Prostate gland (tissue), 2 donors: ENCODE results near the gene GLRX. TPM values are rescaled to one million over a fixed set of nuclear protein-coding genes. Genes with fewer than 3 reads are reported as not detected.
A peak's percentile ranks its signal among the peaks of the same experiment; 100 is the strongest.
"Not testable (repeated sequence)": the region's sequence is repeated elsewhere in the genome, so short reads cannot be mapped to it uniquely, and the experiment has no call there.

Experiments
- DNase-seq: peaks from one replicate; pipeline ENCODE4 v3.0.0-alpha.2; 2019; ENCODE audit warnings: low spot score
- H3K27ac ChIP-seq, 2 donors: fragments of 200-600 bp; sonication (generic); 2 replicates each; pipeline ENCODE4 v1.5.1; 2017 to 2019
- H3K27me3 ChIP-seq: fragments of 200-600 bp; sonication (generic); replicated peaks from 2 replicates; pipeline ENCODE4 v1.5.1; 2019; ENCODE audit not compliant: insufficient read depth
- H3K36me3 ChIP-seq, 2 donors: fragments of 200-600 bp; sonication (generic); 1 replicate in 1 of 2; 2 replicates in 1 of 2; pipeline versions ENCODE4 v1.5.1 to v1.8.1; 2017 to 2019
- H3K4me1 ChIP-seq: fragments of 200-600 bp; sonication (generic); replicated peaks from 2 replicates; pipeline ENCODE4 v1.5.1; 2019
- H3K4me3 ChIP-seq, 2 donors: fragments of 200-600 bp; sonication (generic); 2 replicates each; pipeline ENCODE4 v1.5.1; 2017 to 2019
- H3K9me3 ChIP-seq: fragments of 200-600 bp; sonication (generic); 2 replicates; pipeline ENCODE4 v1.5.1; 2017
- CTCF ChIP-seq, 4 experiments: fragments of 200-600 bp in 2 of 4; fragments of 450-650 bp in 2 of 4; sonication (generic) in 2 of 4; IDR thresholded peaks; 1 replicate in 3 of 4; 2 replicates in 1 of 4; pipeline ENCODE4 v1.5.1; 2016 to 2019; ENCODE audit warnings: antibody characterized with exemption in 4 of 4, mild to moderate bottlenecking in 2 of 4, moderate library complexity in 2 of 4
- POLR2A ChIP-seq: fragments of 450-650 bp; IDR thresholded peaks from one replicate; pipeline ENCODE4 v1.6.1; 2016; ENCODE audit warnings: antibody characterized with exemption, mild to moderate bottlenecking
- POLR2AphosphoS5 ChIP-seq: sonication (generic); formaldehyde crosslinking; IDR thresholded peaks from one replicate; pipeline ENCODE4 v1.6.1; 2017; ENCODE audit warnings: antibody characterized with exemption
- WGBS: methylation state at CpG from one replicate; pipeline ENCODE4 v1.1.5; 2018; 5-methylcytosine and 5-hydroxymethylcytosine counted together
- intact Hi-C: fragments of 100-400 bp; cut with DNase I; formaldehyde crosslinking; loops from one replicate; pipeline ENCODE4 v1.14.2; 2022
- total RNA-seq, 2 donors: library from RNA; depleted of rRNA; stranded (reverse); fragments of >200 nt; gene quantifications; one replicate each; pipeline ENCODE4 v1.1.0, GENCODE V29; 2016

GLRX gene
- total RNA-seq = 10 to 100 TPM; 16.6 to 34.8 TPM

DNA sequence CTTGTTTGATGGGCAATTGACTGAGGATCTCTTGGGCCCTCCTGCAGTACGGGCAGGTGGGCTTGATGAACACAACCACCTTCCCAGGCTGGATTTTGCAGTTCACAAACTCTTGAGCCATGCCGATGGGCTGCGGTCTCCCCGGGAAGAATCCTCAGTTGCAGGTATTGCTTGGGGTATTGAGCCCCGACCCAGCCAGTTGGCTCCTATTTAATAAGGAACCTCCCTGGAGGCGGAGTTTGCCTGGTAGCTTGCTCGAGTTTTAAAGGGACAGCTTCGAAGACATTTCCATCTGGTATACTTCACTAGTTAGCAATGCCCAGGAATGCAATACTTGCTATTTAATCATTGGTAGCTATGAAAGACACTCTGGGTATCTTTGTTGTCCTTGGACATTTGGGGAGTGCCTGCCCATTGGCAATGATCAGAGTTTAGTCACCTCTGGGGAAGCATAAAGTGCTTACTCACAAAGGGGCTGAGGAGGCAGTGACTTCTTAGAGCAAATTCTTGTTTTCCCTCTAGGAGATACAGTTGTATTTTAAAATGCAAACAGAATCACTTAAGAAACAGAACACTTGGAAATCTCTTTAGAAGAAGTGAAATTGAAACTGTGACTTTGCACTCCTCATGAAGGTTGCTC, at the start of gene GLRX:
Gene GLRX (minus strand): TSS at position 185 of the 640 bp plus-strand sequence. CDS start 64 bp downstream, at position 121.
- Histone ChIP-seq H3K27ac (peak within 1 kb of the TSS; percentile 76 to 82), H3K27me3 (no peaks in the 10 kb centered on the region), H3K9me3 (no peaks in the 10 kb centered on the region), H3K4me1 (peaks cover 3% of the 10 kb centered on the region), H3K36me3 (no peaks in the 10 kb centered on the region), H3K4me3 (peak within 1 kb of the TSS; percentile 56)
- peak; percentile 78 for DNase-seq
- intact Hi-C loops = loop anchor here (5.0 kb wide), 1 partner anchor 90 kb away; the partner anchor contains the start of gene RHOBTB3
- 0% methylated on average over 8 of the region's 8 CpGs for WGBS
- TF ChIP-seq POLR2A (peak; percentile 55), CTCF (IDR thresholded peaks at IDR 0.05) (no peak), POLR2AphosphoS5 (peak; percentile 79)

- H3K9me3 ChIP-seq = no peaks in the 10 kb centered on the region
- TF ChIP-seq CTCF (IDR thresholded peaks at IDR 0.05) = no peak
- TF ChIP-seq POLR2AphosphoS5 = no peak
- no peak for TF ChIP-seq POLR2A
- H3K4me3 ChIP-seq = no peak overlapping the region
- no peak overlapping the region for H3K27ac ChIP-seq
- WGBS = 95% methylated on average over 9 of the region's 9 CpGs
- intact Hi-C loops = no loop called here
- DNase-seq = no peak
- H3K36me3 ChIP-seq = no peaks in the 10 kb centered on the region
- no peaks in the 10 kb centered on the region for H3K27me3 ChIP-seq
- no peaks in the 10 kb centered on the region for H3K4me1 ChIP-seq
Observed at GRCh38 chr5:95871146-95871806, 48.8 kb upstream of the GLRX start.

DNA sequence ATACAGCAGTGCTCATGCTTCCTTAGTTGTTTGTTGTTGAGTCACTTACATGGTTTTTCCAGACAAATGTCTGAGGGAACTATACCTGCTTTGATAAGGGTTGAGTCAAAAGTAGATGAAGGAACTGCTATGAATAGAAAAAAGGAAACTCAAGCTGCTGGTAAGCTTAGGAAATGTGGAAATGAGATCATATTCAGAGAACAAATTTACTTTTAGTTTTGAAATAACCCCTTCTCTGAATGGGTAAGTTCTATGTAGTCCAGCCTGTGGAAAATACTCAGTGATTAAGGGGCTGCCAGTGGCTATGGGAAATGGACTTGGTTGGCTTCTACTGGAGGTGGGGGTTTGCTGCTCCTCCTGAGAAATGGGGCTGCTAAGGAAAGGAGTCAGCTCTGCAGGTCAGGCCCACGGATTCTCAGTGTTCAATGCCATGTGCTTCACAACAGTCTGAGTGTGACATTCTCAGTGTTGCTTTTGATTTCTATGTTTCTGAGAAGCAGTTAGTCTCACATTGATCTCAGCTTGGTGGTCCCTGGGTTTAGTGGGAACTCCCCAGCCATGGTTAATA, 47.7 kb upstream of the GLRX start:
- Histone ChIP-seq H3K36me3 (no peaks in the 10 kb centered on the region), H3K4me3 (no peak overlapping the region), H3K4me1 (no peaks in the 10 kb centered on the region), H3K27ac (no peak overlapping the region), H3K27me3 (no peaks in the 10 kb centered on the region), H3K9me3 (no peaks in the 10 kb centered on the region)
- DNase-seq = no peak
- intact Hi-C loops = no loop called here
- WGBS = 81% methylated on average over 1 of the region's 1 CpG
- no peak for TF ChIP-seq POLR2A
- no peak for TF ChIP-seq CTCF (IDR thresholded peaks at IDR 0.05)
- TF ChIP-seq POLR2AphosphoS5 = no peak

GRCh38 chr5:95869173-95869855, 46.8 kb upstream of the GLRX start:
- intact Hi-C loops, H3K36me3 ChIP-seq, H3K9me3 ChIP-seq, H3K4me1 ChIP-seq, H3K27ac ChIP-seq, H3K4me3 ChIP-seq, DNase-seq, H3K27me3 ChIP-seq: not testable (repeated sequence)
- 72% methylated on average over 3 of the region's 3 CpGs for WGBS

- Histone ChIP-seq H3K36me3 (no peaks in the 10 kb centered on the region), H3K4me3 (no peak overlapping the region), H3K27me3 (no peaks in the 10 kb centered on the region), H3K9me3 (no peaks in the 10 kb centered on the region), H3K27ac (no peak overlapping the region), H3K4me1 (no peaks in the 10 kb centered on the region)
- intact Hi-C loops = no loop called here
- no peak for TF ChIP-seq CTCF (IDR thresholded peaks at IDR 0.05)
- no peak for TF ChIP-seq POLR2A
- no peak for TF ChIP-seq POLR2AphosphoS5
- 87% methylated on average over 4 of the region's 4 CpGs for WGBS
- DNase-seq = no peak
Observed at GRCh38 chr5:95868136-95868535, 45.6 kb upstream of the GLRX start.
